ENCODE results near the gene KIF13A. TPM values are rescaled to one million over a fixed set of nuclear protein-coding genes. Genes with fewer than 3 reads are reported as not detected.

KIF13A gene
- total RNA-seq, 1 donor from 2014 or later = 38.4 TPM

GRCh38 chr6:17729223-17730077 is 258.0 kb downstream of the KIF13A start:
- Mint-ChIP-seq H3K4me1 (ENCODE audit: low read depth, unreplicated experiment) (no peaks in the 10 kb centered on the region), H3K27me3 (ENCODE audit: low read depth, unreplicated experiment) (peaks cover 3% of the 10 kb centered on the region), H3K27ac (ENCODE audit: unreplicated experiment) (no peak overlapping the region), H3K9me3 (ENCODE audit: unreplicated experiment) (peaks cover 7% of the 10 kb centered on the region), H3K36me3 (ENCODE audit: low read depth, unreplicated experiment) (peaks cover 2% of the 10 kb centered on the region), H3K4me3 (ENCODE audit: unreplicated experiment) (no peak overlapping the region)
- Histone ChIP-seq H3K27me3 (ENCODE audit: insufficient read depth, low read length) (no peaks in the 10 kb centered on the region), H3K4me1 (ENCODE audit: insufficient read depth, low read length) (no peaks in the 10 kb centered on the region), H3K27ac (ENCODE audit: low read depth, low read length) (no peak overlapping the region), H3K4me2 (ENCODE audit: low read length) (no peak overlapping the region), H3K9me3 (ENCODE audit: insufficient read depth, low read depth, low read length) (no peaks in the 10 kb centered on the region), H3K79me2 (ENCODE audit: insufficient read depth, low read length) (no peaks in the 10 kb centered on the region), H4K20me1 (ENCODE audit: insufficient read depth, low read length) (no peaks in the 10 kb centered on the region), H3K9ac (ENCODE audit: low read length) (no peak overlapping the region), H3K36me3 (ENCODE audit: insufficient read depth, low read length) (no peaks in the 10 kb centered on the region), H2AFZ (ENCODE audit: low read depth, low read length) (no peak overlapping the region), H3K4me3 (ENCODE audit: insufficient read depth, low read depth, low read length) (no peak overlapping the region)
- FAIRE-seq (no peak), DNase-seq (ENCODE audit: low read depth) (no peak)
- TF ChIP-seq EZH2 (IDR thresholded peaks at IDR 0.05; ENCODE audit: insufficient read depth, low read length) = no peak
- no peak for TF ChIP-seq CTCF (IDR thresholded peaks at IDR 0.05; ENCODE audit: insufficient read depth, low read depth, low read length)

GRCh38 chr6:17728551-17729222 is 258.7 kb downstream of the KIF13A start:
- no peak for TF ChIP-seq EZH2 (IDR thresholded peaks at IDR 0.05; ENCODE audit: insufficient read depth, low read length)
- H3K4me1 ChIP-seq (ENCODE audit: insufficient read depth, low read length) = no peaks in the 10 kb centered on the region
- H3K4me2 ChIP-seq (ENCODE audit: low read length) = no peak overlapping the region
- Mint-ChIP-seq H3K36me3 (ENCODE audit: low read depth, unreplicated experiment) (peaks cover 2% of the 10 kb centered on the region), H3K4me3 (ENCODE audit: unreplicated experiment) (no peak overlapping the region), H3K27ac (ENCODE audit: unreplicated experiment) (no peak overlapping the region), H3K27me3 (ENCODE audit: low read depth, unreplicated experiment) (peaks cover 3% of the 10 kb centered on the region), H3K4me1 (ENCODE audit: low read depth, unreplicated experiment) (no peaks in the 10 kb centered on the region), H3K9me3 (ENCODE audit: unreplicated experiment) (peaks cover 7% of the 10 kb centered on the region)
- no peaks in the 10 kb centered on the region for H3K79me2 ChIP-seq (ENCODE audit: insufficient read depth, low read length)
- H3K9ac ChIP-seq (ENCODE audit: low read length) = no peak overlapping the region
- DNase-seq (ENCODE audit: low read depth) (no peak), FAIRE-seq (no peak)
- H4K20me1 ChIP-seq (ENCODE audit: insufficient read depth, low read length) = no peaks in the 10 kb centered on the region
- no peaks in the 10 kb centered on the region for H3K9me3 ChIP-seq (ENCODE audit: insufficient read depth, low read depth, low read length)
- no peak overlapping the region for H2AFZ ChIP-seq (ENCODE audit: low read depth, low read length)
- no peak overlapping the region for H3K27ac ChIP-seq (ENCODE audit: low read depth, low read length)
- H3K27me3 ChIP-seq (ENCODE audit: insufficient read depth, low read length) = no peaks in the 10 kb centered on the region
- H3K36me3 ChIP-seq (ENCODE audit: insufficient read depth, low read length) = no peaks in the 10 kb centered on the region
- H3K4me3 ChIP-seq (ENCODE audit: insufficient read depth, low read depth, low read length) = no peak overlapping the region

GRCh38 chr6:17725083-17725482 is 262.4 kb downstream of the KIF13A start:
- Mint-ChIP-seq H3K27me3 (ENCODE audit: low read depth, unreplicated experiment) (peaks cover 3% of the 10 kb centered on the region), H3K4me1 (ENCODE audit: low read depth, unreplicated experiment) (no peaks in the 10 kb centered on the region), H3K27ac (ENCODE audit: unreplicated experiment) (no peak overlapping the region), H3K4me3 (ENCODE audit: unreplicated experiment) (no peak overlapping the region), H3K9me3 (ENCODE audit: unreplicated experiment) (peaks cover 7% of the 10 kb centered on the region), H3K36me3 (ENCODE audit: low read depth, unreplicated experiment) (peaks cover 2% of the 10 kb centered on the region)
- H3K4me1 ChIP-seq (ENCODE audit: insufficient read depth, low read length) = no peaks in the 10 kb centered on the region
- FAIRE-seq = no peak
- no peaks in the 10 kb centered on the region for H3K79me2 ChIP-seq (ENCODE audit: insufficient read depth, low read length)
- DNase-seq (ENCODE audit: low read depth) = peak; percentile 44
- H3K27me3 ChIP-seq (ENCODE audit: insufficient read depth, low read length) = no peaks in the 10 kb centered on the region
- no peaks in the 10 kb centered on the region for H4K20me1 ChIP-seq (ENCODE audit: insufficient read depth, low read length)
- H3K9me3 ChIP-seq (ENCODE audit: insufficient read depth, low read depth, low read length) = no peaks in the 10 kb centered on the region
- no peak overlapping the region for H3K27ac ChIP-seq (ENCODE audit: low read depth, low read length)
- H3K4me2 ChIP-seq (ENCODE audit: low read length) = peak overlapping the region; percentile 26
- H3K9ac ChIP-seq (ENCODE audit: low read length) = no peak overlapping the region
- H3K4me3 ChIP-seq (ENCODE audit: insufficient read depth, low read depth, low read length) = no peak overlapping the region
- no peaks in the 10 kb centered on the region for H3K36me3 ChIP-seq (ENCODE audit: insufficient read depth, low read length)
- peak overlapping the region; percentile 73 for H2AFZ ChIP-seq (ENCODE audit: low read depth, low read length)
- no peak for TF ChIP-seq EZH2 (IDR thresholded peaks at IDR 0.05; ENCODE audit: insufficient read depth, low read length)
- no peak for TF ChIP-seq CTCF (IDR thresholded peaks at IDR 0.05; ENCODE audit: insufficient read depth, low read depth, low read length)
